GM23248 (cell line): ENCODE measurements around the gene SLAMF7.

ENCODE experiments used
- EZH2 ChIP-seq: fragments of 200-600 bp; sonication (generic); IDR thresholded peaks from 2 replicates; pipeline ENCODE4 v1.6.1; 2018; ENCODE audit warnings: antibody characterized with exemption, mild to moderate bottlenecking; ENCODE audit not compliant: insufficient read depth, poor library complexity, severe bottlenecking
- EZH2phosphoT487 ChIP-seq: fragments of 200-600 bp; sonication (generic); IDR thresholded peaks from 2 replicates; pipeline ENCODE4 v1.6.1; 2018; ENCODE audit warnings: antibody characterized with exemption, moderate library complexity, mild to moderate bottlenecking, low read depth; ENCODE audit not compliant: insufficient read depth

DNA sequence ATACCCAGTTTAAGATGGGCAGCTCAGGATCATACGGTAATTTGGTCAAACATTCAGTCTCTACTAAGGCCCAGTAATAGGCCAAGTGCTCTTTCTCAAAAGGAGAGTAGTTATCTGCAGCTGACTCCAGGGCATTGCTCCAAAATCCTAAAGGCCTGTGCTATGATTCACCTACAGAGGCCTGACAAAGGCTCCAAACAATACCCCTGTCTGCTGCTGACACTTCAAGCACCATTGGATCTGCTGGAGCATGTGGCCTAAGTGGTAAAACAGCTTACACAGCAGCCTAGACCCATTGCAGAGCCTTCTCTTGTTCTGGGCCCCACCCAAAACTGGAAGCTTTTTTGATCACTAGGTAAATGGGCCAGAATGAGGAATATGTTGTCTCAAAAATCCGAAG is 22.8 kb downstream of the SLAMF7 start:
- TF ChIP-seq EZH2 (no peak), EZH2phosphoT487 (no peak)
